B cell (primary cell): ENCODE data around the gene MAP3K6. TPM values are rescaled to one million over a fixed set of nuclear protein-coding genes. Genes with fewer than 3 reads are reported as not detected.
A peak's percentile ranks its signal among the peaks of the same experiment; 100 is the strongest.

Experiments used
- ATAC-seq: fragments of 200-7000 bp; cut with Tn5 transposase; one replicate; pipeline ENCODE4 v1.10.0; 2021; ENCODE audit warnings: low read depth, mild to moderate bottlenecking, moderate number of reproducible peaks, moderate library complexity
- CTCF ChIA-PET: fragments of 350-600 bp; sonication (Branson Sonifier 250); formaldehyde crosslinking; loops from one replicate; lab custom pipeline; 2021; ENCODE audit warnings: antibody characterized with exemption, inconsistent platforms; lab: Charles Lee
- POLR2A ChIA-PET: fragments of 350-600 bp; sonication (Branson Sonifier 250); formaldehyde crosslinking; loops from one replicate; lab custom pipeline; 2021; ENCODE audit warnings: antibody characterized with exemption; lab: Charles Lee
- DNase-seq: peaks from one replicate; pipeline ENCODE4 v3.0.0; 2013
- H2AFZ ChIP-seq: 2 replicates; pipeline ENCODE4 v1.6.1; 2012; ENCODE audit warnings: mild to moderate bottlenecking, low read depth, low read length; ENCODE audit not compliant: insufficient read depth, poor library complexity, severe bottlenecking
- H3K27ac ChIP-seq, 2 donors: 1 replicate in 1 of 2; 2 replicates in 1 of 2; pipeline ENCODE4 v1.5.1; 2012 to 2013; ENCODE audit warnings: low read length in 2 of 2, mild to moderate bottlenecking in 2 of 2, moderate library complexity in 1 of 2
- H3K27me3 ChIP-seq, 4 experiments: fragments of 200-600 bp in 1 of 4; sonication (generic) in 1 of 4; replicated peaks in 1 of 4; 1 replicate in 2 of 4; 2 replicates in 2 of 4; pipeline versions ENCODE4 v1.6.1 to v1.7.0; 2013 to 2016; ENCODE audit warnings: low read length in 3 of 4, mild to moderate bottlenecking in 2 of 4, mixed read lengths in 1 of 4, moderate library complexity in 1 of 4; ENCODE audit not compliant: insufficient read depth in 4 of 4, control insufficient read depth in 3 of 4; ENCODE audit errors: control extremely low read depth in 1 of 4
- H3K36me3 ChIP-seq, 2 experiments: replicated peaks in 1 of 2; 1 replicate in 1 of 2; 2 replicates in 1 of 2; pipeline versions ENCODE4 v1.6.1 to v1.7.1; 2013; ENCODE audit warnings: low read length in 1 of 2; ENCODE audit not compliant: insufficient read depth in 2 of 2, control insufficient read depth in 1 of 2; ENCODE audit errors: control extremely low read depth in 1 of 2, extremely low read depth in 1 of 2
- H3K4me1 ChIP-seq, 2 donors: fragments of 200-600 bp in 1 of 2; sonication (generic) in 1 of 2; 1 replicate in 1 of 2; 2 replicates in 1 of 2; pipeline versions ENCODE4 v1.5.1 to v1.6.1; 2013 to 2017; ENCODE audit warnings: low read length in 2 of 2; ENCODE audit not compliant: control insufficient read depth in 2 of 2, insufficient read depth in 2 of 2
- H3K4me2 ChIP-seq: replicated peaks from 2 replicates; pipeline ENCODE3; 2012; ENCODE audit warnings: mild to moderate bottlenecking, low read depth, low read length; ENCODE audit not compliant: poor library complexity, severe bottlenecking
- H3K4me3 ChIP-seq, 5 experiments: fragments of 200-600 bp in 1 of 5; sonication (generic) in 1 of 5; 1 replicate in 3 of 5; 2 replicates in 2 of 5; pipeline versions ENCODE4 v1.5.1 to v1.7.0; 2011 to 2016; ENCODE audit warnings: low read length in 4 of 5, mild to moderate bottlenecking in 4 of 5, low read depth in 2 of 5, control low read depth in 1 of 5, moderate library complexity in 1 of 5; ENCODE audit not compliant: insufficient read depth in 1 of 5; ENCODE audit errors: control extremely low read depth in 1 of 5, extremely low read depth in 1 of 5
- H3K79me2 ChIP-seq: fragments of 200-600 bp; sonication (generic); one replicate; pipeline ENCODE4 v1.6.0; 2016; ENCODE audit warnings: low read length; ENCODE audit not compliant: control insufficient read depth, insufficient read depth
- H3K9ac ChIP-seq: fragments of 200-600 bp; sonication (generic); 2 replicates; pipeline ENCODE4 v1.6.1; 2017; ENCODE audit warnings: mild to moderate bottlenecking, low read length, moderate library complexity
- H3K9me3 ChIP-seq, 3 donors: one replicate each; pipeline versions ENCODE4 v1.6.1 to v1.7.1; 2013; ENCODE audit warnings: low read length in 2 of 3; ENCODE audit not compliant: control insufficient read depth in 2 of 3, insufficient read depth in 1 of 3; ENCODE audit errors: control extremely low read depth in 1 of 3
- H4K20me1 ChIP-seq: 2 replicates; pipeline ENCODE4 v1.6.0; 2012; ENCODE audit warnings: mild to moderate bottlenecking, low read length; ENCODE audit not compliant: insufficient read depth, control insufficient read depth, poor library complexity, severe bottlenecking
- H3K27ac Mint-ChIP-seq: one replicate; pipeline ENCODE4 v1.8.0; 2021; ENCODE audit warnings: mixed read lengths
- H3K27me3 Mint-ChIP-seq: one replicate; pipeline ENCODE4 v1.8.0; 2021; ENCODE audit warnings: mixed read lengths
- H3K4me1 Mint-ChIP-seq: one replicate; pipeline ENCODE4 v1.8.0; 2021; ENCODE audit warnings: mixed read lengths
- H3K4me3 Mint-ChIP-seq: one replicate; pipeline ENCODE4 v1.8.0; 2021; ENCODE audit warnings: mixed read lengths
- H3K9me3 Mint-ChIP-seq: one replicate; pipeline ENCODE4 v1.8.0; 2022; ENCODE audit warnings: mixed read lengths; ENCODE audit not compliant: insufficient read depth
- CTCF ChIP-seq: fragments of 200-600 bp; IDR thresholded peaks from one replicate; pipeline ENCODE4 v1.8.0; 2022; ENCODE audit warnings: antibody characterized with exemption, mild to moderate bottlenecking
- EZH2 ChIP-seq: IDR thresholded peaks from 2 replicates; pipeline ENCODE4 v1.6.1; 2012; ENCODE audit warnings: borderline replicate concordance, low read depth, mild to moderate bottlenecking, moderate library complexity, low read length; ENCODE audit not compliant: insufficient read depth, poor library complexity, severe bottlenecking
- WGBS: methylation state at CpG from one replicate; pipeline ENCODE4 v1.1.5; 2013; ENCODE audit warnings: missing lambda C conversion rate; ENCODE audit not compliant: insufficient coverage; 5-methylcytosine and 5-hydroxymethylcytosine counted together
- intact Hi-C: fragments of 100-400 bp; cut with micrococcal nuclease; formaldehyde crosslinking; loops from one replicate; pipeline ENCODE4 v1.10.0; 2022
- polyA plus RNA-seq: library from polyadenylated mRNA; depleted of rRNA; stranded (reverse); fragments of >200 nt; gene quantifications from 2 replicates; pipeline ENCODE4 v1.2.3, GENCODE V29; 2012
- total RNA-seq, 2 donors: library from RNA; stranded (reverse); fragments of 120-200 nt in 1 of 2; gene quantifications; 1 replicate in 1 of 2; 2 replicates in 1 of 2; pipeline versions ENCODE4 v1.2.3 to v1.2.4, GENCODE V29; 2013 to 2022

MAP3K6 gene
- total and polyA plus RNA-seq, 2 donors (not counting 1 experiment from before 2014, with no cell fraction given): 9.4 to 11.0 TPM

- H3K4me3 ChIP-seq: no peak overlapping the region
- no peak overlapping the region for H3K27ac ChIP-seq
- TF ChIP-seq EZH2: no peak
- TF ChIP-seq CTCF: no peak
- intact Hi-C loops: no loop called here
- CTCF ChIA-PET: interaction anchor here (0.7 to 8.5 kb wide), 7 partner anchors 15 to 92 kb away, joined by 3 to 74 read pairs (median 5); no protein-coding TSS in a partner anchor
- H3K4me1 ChIP-seq: peaks cover 23 to 47% of the 10 kb centered on the region in 2 donors
- H3K9me3 ChIP-seq: no peaks in the 10 kb centered on the region
- H3K4me2 ChIP-seq: peak overlapping the region; percentile 25
- ATAC-seq (peak; percentile 68), DNase-seq (no peak)
- H4K20me1 ChIP-seq: no peaks in the 10 kb centered on the region
- Mint-ChIP-seq H3K27me3 (no peaks in the 10 kb centered on the region), H3K4me1 (peaks cover 43% of the 10 kb centered on the region), H3K4me3 (no peak overlapping the region), H3K27ac (peak overlapping the region; percentile 59), H3K9me3 (no peaks in the 10 kb centered on the region)
- H3K79me2 ChIP-seq: no peaks in the 10 kb centered on the region
- no peaks in the 10 kb centered on the region for H3K36me3 ChIP-seq
- peak overlapping the region; percentile 16 for H2AFZ ChIP-seq
- no peak overlapping the region for H3K9ac ChIP-seq
- 91% methylated on average over 15 of the region's 19 CpGs for WGBS
- POLR2A ChIA-PET: interaction anchor here (0.6 kb wide), 1 partner anchor 253 kb away, joined by 3 read pairs; no protein-coding TSS in a partner anchor
- no peaks in the 10 kb centered on the region for H3K27me3 ChIP-seq
Observed at GRCh38 chr1:27372022-27372807, 5.5 kb upstream of the MAP3K6 start.
